ENCODE measurements around the gene SMIM23.

DNA sequence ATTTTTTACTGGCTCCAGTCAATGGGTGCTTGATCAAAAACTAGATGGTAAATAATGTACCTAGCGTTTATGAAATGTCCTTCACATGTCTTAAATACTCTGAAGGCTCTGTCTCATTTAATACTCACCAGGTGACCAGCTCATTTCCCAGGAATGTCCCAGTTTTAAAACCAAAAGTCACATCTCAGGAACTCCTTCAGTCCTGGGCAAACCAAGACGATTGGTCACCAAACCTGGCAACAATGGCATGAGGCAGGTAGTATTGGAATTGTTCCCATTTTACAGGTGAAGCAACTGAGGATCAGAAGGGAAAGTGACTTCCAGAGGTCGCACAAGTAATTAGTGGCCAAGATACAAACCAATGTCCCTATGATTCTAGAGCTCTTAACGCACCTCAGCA is 27.7 kb downstream of the SMIM23 start:
- TF ChIP-seq EZH2phosphoT487 (IDR thresholded peaks at IDR 0.05) (no peak), CTCF (IDR thresholded peaks at IDR 0.05) (no peak)

All from neural progenitor cell (in vitro differentiated cells).